Neural cell (in vitro differentiated cells): ENCODE measurements around the gene CDH4. TPM values are rescaled to one million over a fixed set of nuclear protein-coding genes. Genes with fewer than 3 reads are reported as not detected.

Source experiments
- H2AFZ ChIP-seq: fragments of 200-600, 300-800 bp; sonication (generic), shearing (Covaris generic); 2 replicates; pipeline ENCODE4 v1.6.0; 2014; ENCODE audit warnings: low read depth, mild to moderate bottlenecking, antibody characterized with exemption, low read length, moderate library complexity
- H3F3A ChIP-seq: fragments of 200-600 bp; shearing (Covaris generic); 2 replicates; pipeline ENCODE4 v1.6.1; 2016; ENCODE audit warnings: mild to moderate bottlenecking, moderate library complexity, mixed read lengths, antibody characterized with exemption, low read length; ENCODE audit not compliant: insufficient read depth, poor library complexity, severe bottlenecking
- H3K27ac ChIP-seq: fragments of 200-600, 300-800 bp; sonication (generic), shearing (Covaris generic); 2 replicates; pipeline ENCODE4 v1.5.1; 2014; ENCODE audit warnings: mild to moderate bottlenecking, low read length, moderate library complexity
- H3K27me3 ChIP-seq: fragments of 300-800, 200-600 bp; sonication (generic), shearing (Covaris generic); 2 replicates; pipeline ENCODE4 v1.6.0; 2014; ENCODE audit warnings: mild to moderate bottlenecking, low read depth, low read length, moderate library complexity; ENCODE audit not compliant: insufficient read depth
- H3K36me3 ChIP-seq: fragments of 300-800, 200-600 bp; sonication (generic), shearing (Covaris generic); 2 replicates; pipeline ENCODE4 v1.5.1; 2014; ENCODE audit warnings: mild to moderate bottlenecking, antibody characterized with exemption, low read length, moderate library complexity; ENCODE audit not compliant: insufficient read depth
- H3K4me2 ChIP-seq: fragments of 300-800, 200-600 bp; sonication (generic), shearing (Covaris generic); 2 replicates; pipeline ENCODE4 v1.6.0; 2014; ENCODE audit warnings: mild to moderate bottlenecking, low read length
- H3K4me3 ChIP-seq: fragments of 300-800, 200-600 bp; sonication (generic), shearing (Covaris generic); 2 replicates; pipeline ENCODE4 v1.5.1; 2014; ENCODE audit warnings: mild to moderate bottlenecking, low read length, moderate library complexity
- H3K79me2 ChIP-seq: fragments of 200-600 bp; shearing (Covaris generic); replicated peaks from 2 replicates; pipeline ENCODE4 v1.6.0; 2014; ENCODE audit warnings: mild to moderate bottlenecking, low read length, moderate library complexity; ENCODE audit not compliant: insufficient read depth
- H3K9ac ChIP-seq: fragments of 300-800, 200-600 bp; sonication (generic), shearing (Covaris generic); 2 replicates; pipeline ENCODE4 v1.6.1; 2016; ENCODE audit warnings: mild to moderate bottlenecking, low read length, mixed read lengths
- H3K9me2 ChIP-seq: fragments of 200-600 bp; shearing (Covaris generic); 2 replicates; pipeline ENCODE4 v1.6.1; 2016; ENCODE audit warnings: mild to moderate bottlenecking, low read length, mixed read lengths; ENCODE audit not compliant: insufficient read depth
- H3K9me3 ChIP-seq: fragments of 200-600, 300-800 bp; sonication (generic), shearing (Covaris generic); 2 replicates; pipeline ENCODE4 v1.6.1; 2016; ENCODE audit warnings: mild to moderate bottlenecking, mixed run types, low read length, moderate library complexity, mixed read lengths
- H4K20me1 ChIP-seq: fragments of 200-600 bp; shearing (Covaris generic); 2 replicates; pipeline ENCODE4 v1.6.1; 2016; ENCODE audit warnings: mild to moderate bottlenecking, mixed run types; ENCODE audit not compliant: insufficient read depth
- CTCF ChIP-seq: fragments of 450-650 bp; IDR thresholded peaks from 2 replicates; pipeline ENCODE4 v1.5.1; 2014; ENCODE audit warnings: antibody characterized with exemption, mild to moderate bottlenecking, moderate library complexity; ENCODE audit not compliant: poor library complexity, severe bottlenecking
- EP300 ChIP-seq: fragments of 450-650 bp; conservative IDR thresholded peaks from 2 replicates; pipeline ENCODE4 v1.6.1; 2014; ENCODE audit warnings: antibody characterized with exemption, mild to moderate bottlenecking, moderate library complexity; ENCODE audit not compliant: poor library complexity, severe bottlenecking
- EZH2 ChIP-seq: fragments of 200-600, 300-800 bp; shearing (Covaris generic), sonication (generic); IDR thresholded peaks from 2 replicates; pipeline ENCODE4 v1.6.1; 2014; ENCODE audit warnings: antibody characterized with exemption, low read length, borderline replicate concordance, mild to moderate bottlenecking; ENCODE audit not compliant: insufficient read depth, poor library complexity, severe bottlenecking
- MXI1 ChIP-seq: fragments of 450-650 bp; conservative IDR thresholded peaks from 2 replicates; pipeline ENCODE4 v1.6.1; 2014; ENCODE audit warnings: antibody characterized with exemption, mild to moderate bottlenecking; ENCODE audit not compliant: poor library complexity, severe bottlenecking
- POLR2AphosphoS5 ChIP-seq: IDR thresholded peaks from 2 replicates; pipeline ENCODE4 v1.6.1; 2012
- RAD21 ChIP-seq: fragments of 450-650 bp; conservative IDR thresholded peaks from 2 replicates; pipeline ENCODE4 v1.6.1; 2014; ENCODE audit warnings: antibody characterized with exemption, mild to moderate bottlenecking, moderate library complexity
- REST ChIP-seq: IDR thresholded peaks from 2 replicates; pipeline ENCODE4 v1.6.1; 2012; ENCODE audit warnings: borderline replicate concordance
- SMC3 ChIP-seq: fragments of 450-650 bp; conservative IDR thresholded peaks from 2 replicates; pipeline ENCODE4 v1.6.1; 2014; ENCODE audit warnings: antibody characterized with exemption, mild to moderate bottlenecking, moderate library complexity; ENCODE audit not compliant: poor library complexity
- TAF1 ChIP-seq: IDR thresholded peaks from 2 replicates; pipeline ENCODE4 v1.6.1; 2012; ENCODE audit warnings: low read depth
- polyA plus RNA-seq: library from polyadenylated mRNA; depleted of rRNA; stranded (reverse); fragments of >200 nt; gene quantifications from 2 replicates; pipeline ENCODE4 v1.2.3, GENCODE V29; 2014

The CDH4 gene
- polyA plus RNA-seq, 1 donor from 2014 or later: 24.6 TPM

- Histone ChIP-seq H2AFZ (no peak overlapping the region), H3K27ac (no peak overlapping the region), H3K9ac (no peak overlapping the region), H3F3A (no peaks in the 10 kb centered on the region), H3K9me3 (peaks cover 13% of the 10 kb centered on the region), H3K79me2 (no peaks in the 10 kb centered on the region), H4K20me1 (no peaks in the 10 kb centered on the region), H3K27me3 (no peaks in the 10 kb centered on the region), H3K4me2 (no peak overlapping the region), H3K4me3 (no peak overlapping the region), H3K9me2 (no peaks in the 10 kb centered on the region), H3K36me3 (no peaks in the 10 kb centered on the region)
- no peak for TF ChIP-seq RAD21
- TF ChIP-seq MXI1: no peak
- no peak for TF ChIP-seq REST
- no peak for TF ChIP-seq EP300
- no peak for TF ChIP-seq POLR2AphosphoS5
- no peak for TF ChIP-seq EZH2
- no peak for TF ChIP-seq TAF1
- no peak for TF ChIP-seq CTCF
- no peak for TF ChIP-seq SMC3
Observed at GRCh38 chr20:61416546-61416945, 164.5 kb downstream of the CDH4 start.

- Histone ChIP-seq H3K36me3 (no peaks in the 10 kb centered on the region), H3K9me3 (peaks cover 13% of the 10 kb centered on the region), H3K4me2 (no peak overlapping the region), H2AFZ (no peak overlapping the region), H3K27me3 (no peaks in the 10 kb centered on the region), H3K27ac (no peak overlapping the region), H3K9ac (no peak overlapping the region), H4K20me1 (no peaks in the 10 kb centered on the region), H3F3A (no peaks in the 10 kb centered on the region), H3K4me3 (no peak overlapping the region), H3K79me2 (no peaks in the 10 kb centered on the region), H3K9me2 (no peaks in the 10 kb centered on the region)
- TF ChIP-seq POLR2AphosphoS5: no peak
- no peak for TF ChIP-seq CTCF
- TF ChIP-seq EZH2: no peak
- no peak for TF ChIP-seq REST
- TF ChIP-seq MXI1: no peak
- no peak for TF ChIP-seq SMC3
- TF ChIP-seq TAF1: no peak
- TF ChIP-seq EP300: no peak
- TF ChIP-seq RAD21: no peak
Observed at GRCh38 chr20:61417221-61417941, 165.3 kb downstream of the CDH4 start.
